Endothelial cell of umbilical vein (primary cell): Measurements from ENCODE around the gene ADH5. TPM values are rescaled to one million over a fixed set of nuclear protein-coding genes. Genes with fewer than 3 reads are reported as not detected.

ENCODE experiments used
- BruUV-seq: library from RNA; stranded (reverse); fragments of 400-500 nt; replicated peaks from 2 replicates; lab custom pipeline; 2021; lab: Mats Ljungman, UMichigan
- CTCF ChIA-PET: fragments of 300-600, 350-600 bp; sonication (Branson Sonifier 250); formaldehyde crosslinking; loops from one replicate; lab custom pipeline; 2021; ENCODE audit warnings: antibody characterized with exemption, inconsistent platforms; lab: Charles Lee
- POLR2A ChIA-PET: fragments of 300-600, 350-600 bp; sonication (Branson Sonifier 250); formaldehyde crosslinking; loops from one replicate; lab custom pipeline; 2021; ENCODE audit warnings: antibody characterized with exemption, inconsistent platforms; lab: Charles Lee
- DNase-seq: peaks from one replicate; pipeline ENCODE4 v3.0.0-alpha.2; 2011; ENCODE audit warnings: low read depth, low spot score
- FAIRE-seq: peaks from 2 replicates; lab custom pipeline; 2011; peaks lifted over from hg19 to GRCh38; lab: Jason Lieb, UNC
- H2AFZ ChIP-seq: 2 replicates; pipeline ENCODE4 v1.6.0; 2012; ENCODE audit warnings: low read depth, low read length, control low read depth, inconsistent platforms
- H3K27ac ChIP-seq: 2 replicates; pipeline ENCODE4 v1.5.1; 2011; ENCODE audit warnings: low read depth, mild to moderate bottlenecking, control low read depth, low read length, moderate library complexity; ENCODE audit not compliant: insufficient read depth
- H3K27me3 ChIP-seq, 2 experiments: 2 replicates each; pipeline versions ENCODE4 v1.6.0 to v1.6.1; 2011; ENCODE audit warnings: low read length in 2 of 2, mixed read lengths in 1 of 2; ENCODE audit not compliant: control insufficient read depth in 2 of 2, insufficient read depth in 2 of 2
- H3K36me3 ChIP-seq, 2 experiments: 2 replicates in 1 of 2; 3 replicates in 1 of 2; pipeline ENCODE4 v1.5.1; 2011; ENCODE audit warnings: low read length in 2 of 2, mild to moderate bottlenecking in 1 of 2, moderate library complexity in 1 of 2; ENCODE audit not compliant: control insufficient read depth in 2 of 2, insufficient read depth in 2 of 2; ENCODE audit errors: extremely low read depth in 1 of 2
- H3K4me1 ChIP-seq: 3 replicates; pipeline ENCODE4 v1.5.1; 2011; ENCODE audit warnings: mild to moderate bottlenecking, low read length; ENCODE audit not compliant: control insufficient read depth, insufficient read depth; ENCODE audit errors: extremely low read depth
- H3K4me2 ChIP-seq: 2 replicates; pipeline ENCODE4 v1.6.1; 2011; ENCODE audit warnings: low read length, control low read depth, mixed read lengths; ENCODE audit not compliant: insufficient read depth
- H3K4me3 ChIP-seq, 3 experiments: fragments of 200-600 bp in 1 of 3; sonication (generic), shearing (Covaris generic) in 1 of 3; replicated peaks in 1 of 3; 2 replicates each; pipeline ENCODE4 v1.5.1; 2011 to 2016; ENCODE audit warnings: control low read depth in 3 of 3, low read length in 3 of 3, mild to moderate bottlenecking in 2 of 3, inconsistent platforms in 1 of 3, low read depth in 1 of 3, moderate library complexity in 1 of 3; ENCODE audit not compliant: insufficient read depth in 1 of 3
- H3K79me2 ChIP-seq: 2 replicates; pipeline ENCODE4 v1.6.0; 2012; ENCODE audit warnings: low read length, inconsistent platforms; ENCODE audit not compliant: control insufficient read depth, insufficient read depth
- H3K9ac ChIP-seq: replicated peaks from 2 replicates; pipeline ENCODE3; 2011; ENCODE audit warnings: low read length, control low read depth; ENCODE audit not compliant: insufficient read depth; ENCODE audit errors: extremely low read depth
- H3K9me1 ChIP-seq: replicated peaks from 3 replicates; pipeline ENCODE4 v1.6.0; 2011; ENCODE audit warnings: mild to moderate bottlenecking, low read length; ENCODE audit not compliant: control insufficient read depth, insufficient read depth; ENCODE audit errors: extremely low read depth
- H3K9me3 ChIP-seq: replicated peaks from 2 replicates; pipeline ENCODE4 v1.5.1; 2012; ENCODE audit warnings: low read length, inconsistent platforms; ENCODE audit not compliant: control insufficient read depth, insufficient read depth
- H4K20me1 ChIP-seq: replicated peaks from 2 replicates; pipeline ENCODE3; 2011; ENCODE audit warnings: mild to moderate bottlenecking, low read length; ENCODE audit not compliant: control insufficient read depth, insufficient read depth; ENCODE audit errors: extremely low read depth
- CTCF ChIP-seq, 2 donors: IDR thresholded peaks; 1 replicate in 1 of 2; 2 replicates in 1 of 2; pipeline ENCODE4 v1.5.1; 2011; ENCODE audit warnings: low read length in 2 of 2, mild to moderate bottlenecking in 2 of 2, moderate library complexity in 2 of 2, control low read depth in 1 of 2, inconsistent platforms in 1 of 2, low read depth in 1 of 2; ENCODE audit not compliant: insufficient read depth in 1 of 2; ENCODE audit errors: extremely low read depth in 1 of 2
- FOS ChIP-seq: IDR thresholded peaks from 2 replicates; pipeline ENCODE4 v1.6.1; 2011; ENCODE audit warnings: mild to moderate bottlenecking, low read length, moderate library complexity, borderline replicate concordance; ENCODE audit not compliant: insufficient read depth
- MYC ChIP-seq: IDR thresholded peaks from one replicate; pipeline ENCODE4 v1.6.1; 2011; ENCODE audit warnings: mild to moderate bottlenecking, low read depth, low read length
- POLR2AphosphoS5 ChIP-seq: IDR thresholded peaks from 2 replicates; pipeline ENCODE4 v1.6.1; 2012; ENCODE audit warnings: low read depth, mild to moderate bottlenecking, control low read depth, low read length, moderate library complexity; ENCODE audit not compliant: insufficient read depth
- dilution Hi-C: fragments of 300-500 bp; cut with MboI; formaldehyde crosslinking; loops from one replicate; pipeline ENCODE4 v1.15.0; 2019; ENCODE audit warnings: low sequenced_read_pairs; ENCODE audit not compliant: extremely low pct_ligation_motif_present
- intact Hi-C: fragments of 100-400 bp; cut with micrococcal nuclease; formaldehyde crosslinking; loops from one replicate; pipeline ENCODE4 v1.10.0; 2022
- polyA plus RNA-seq, 4 experiments: library from polyadenylated mRNA; depleted of rRNA in 3 of 4; stranded (reverse) in 3 of 4; unstranded in 1 of 4; fragments of >200 nt; gene quantifications; 2 replicates each; pipeline versions ENCODE4 v1.2.1 to v1.2.3, GENCODE V29; 2011 to 2012; ENCODE audit warnings: missing spikeins in 1 of 4
- total RNA-seq: library from RNA; stranded (reverse); gene quantifications from 2 replicates; pipeline ENCODE4 v1.2.3, GENCODE V29; 2021

ADH5 gene
- total and polyA plus RNA-seq, 2 donors (not counting 3 experiments of a cell fraction or from before 2014, with no cell fraction given): 89.2 to 101 TPM

- no peaks in the 10 kb centered on the region for H3K27me3 ChIP-seq
- H3K27ac ChIP-seq: no peak overlapping the region
- DNase-seq (no peak), FAIRE-seq (no peak)
- intact Hi-C loops: no loop called here
- H3K36me3 ChIP-seq: peaks cover 0 to 2% of the 10 kb centered on the region in 2 experiments
- H3K4me2 ChIP-seq: no peak overlapping the region
- dilution Hi-C loops: no loop called here
- CTCF ChIA-PET: interaction anchor here (0.9 to 1.8 kb wide), 2 partner anchors 26 to 34 kb away, joined by 3 to 10 read pairs; partner anchors contain the start of gene METAP1
- H4K20me1 ChIP-seq: no peaks in the 10 kb centered on the region
- BruUV-seq: no TSS peak
- no peak overlapping the region for H3K4me3 ChIP-seq
- no peaks in the 10 kb centered on the region for H3K9me1 ChIP-seq
- H2AFZ ChIP-seq: no peak overlapping the region
- no peaks in the 10 kb centered on the region for H3K9me3 ChIP-seq
- no peak overlapping the region for H3K9ac ChIP-seq
- POLR2A ChIA-PET: interaction anchor here (0.6 kb wide), 1 partner anchor 31 kb away, joined by 6 read pairs; no protein-coding TSS in a partner anchor
- peaks cover 45% of the 10 kb centered on the region for H3K79me2 ChIP-seq
- H3K4me1 ChIP-seq: no peaks in the 10 kb centered on the region
- no peak for TF ChIP-seq FOS
- no peak for TF ChIP-seq MYC
Measured at GRCh38 chr4:99029852-99030251, 58.7 kb downstream of the ADH5 start.

- dilution Hi-C loops (no loop called here), intact Hi-C loops (no loop called here)
- H3K4me1 ChIP-seq: no peaks in the 10 kb centered on the region
- H3K9me3 ChIP-seq: no peaks in the 10 kb centered on the region
- peaks cover 0 to 2% of the 10 kb centered on the region in 2 experiments for H3K36me3 ChIP-seq
- no peaks in the 10 kb centered on the region for H3K9me1 ChIP-seq
- CTCF ChIA-PET: interaction anchor here (0.9 to 1.8 kb wide), 3 partner anchors 9 to 34 kb away, joined by 3 to 10 read pairs (median 3); partner anchors contain the start of gene METAP1
- no TSS peak for BruUV-seq
- POLR2A ChIA-PET: no interaction called here
- no peak overlapping the region for H3K4me2 ChIP-seq
- no peak for FAIRE-seq
- peaks cover 48% of the 10 kb centered on the region for H3K79me2 ChIP-seq
- H3K4me3 ChIP-seq: no peak overlapping the region
- no peak for DNase-seq
- no peak overlapping the region for H3K27ac ChIP-seq
- H2AFZ ChIP-seq: no peak overlapping the region
- H4K20me1 ChIP-seq: no peaks in the 10 kb centered on the region
- H3K9ac ChIP-seq: no peak overlapping the region
- H3K27me3 ChIP-seq: no peaks in the 10 kb centered on the region
- TF ChIP-seq MYC (no peak), POLR2AphosphoS5 (no peak), CTCF (IDR thresholded peaks at IDR 0.05; ENCODE audit: extremely low read depth in 1 of 2, insufficient read depth in 1 of 2, low read depth in 1 of 2, low read length in 2 of 2) (no peak)
Measured at GRCh38 chr4:99029018-99029735, 59.4 kb downstream of the ADH5 start.
